IPS-NIHi7 (cell line): Measurements from ENCODE around the gene CKM.
"Not testable (repeated sequence)": the region's sequence is repeated elsewhere in the genome, so short reads cannot be mapped to it uniquely, and the experiment has no call there.

ENCODE experiments used
- DNase-seq: peaks from one replicate; pipeline ENCODE4 v3.0.0; 2012; ENCODE audit warnings: mixed read lengths; ENCODE audit errors: extremely low spot score

The CKM gene

GRCh38 chr19:45320997-45321775, 1.5 kb downstream of the CKM start:
- DNase-seq, result no peak

GRCh38 chr19:45315304-45315703, 7.4 kb downstream of the CKM start:
- DNase-seq, result no peak

- DNase-seq, result no peak
Observed at GRCh38 chr19:45314708-45315245, 7.9 kb downstream of the CKM start.

GRCh38 chr19:45312285-45312684, 10.4 kb downstream of the CKM start:
- not testable (repeated sequence) for DNase-seq

GRCh38 chr19:45311621-45312020, 11.1 kb downstream of the CKM start:
- no peak for DNase-seq

GRCh38 chr19:45309322-45309721, 13.4 kb downstream of the CKM start:
- DNase-seq, result not testable (repeated sequence)

- DNase-seq, result no peak
Observed at GRCh38 chr19:45307361-45307760, 15.3 kb downstream of the CKM start.

GRCh38 chr19:45306518-45307027, 16.1 kb downstream of the CKM start:
- peak; percentile 78 for DNase-seq

- DNase-seq, result no peak
Observed at GRCh38 chr19:45306040-45306439, 16.6 kb downstream of the CKM start.

GRCh38 chr19:45305421-45305820, 17.3 kb downstream of the CKM start:
- DNase-seq, result no peak

GRCh38 chr19:45305007-45305406, 17.7 kb downstream of the CKM start:
- DNase-seq, result no peak

- no peak for DNase-seq
Observed at GRCh38 chr19:45304141-45304926, 18.3 kb downstream of the CKM start.

GRCh38 chr19:45303269-45304060, 19.2 kb downstream of the CKM start:
- no peak for DNase-seq

GRCh38 chr19:45302416-45302815, 20.3 kb downstream of the CKM start:
- no peak for DNase-seq

- DNase-seq, result no peak
Observed at GRCh38 chr19:45299719-45300118, 23.0 kb downstream of the CKM start.

GRCh38 chr19:45298264-45298663, 24.4 kb downstream of the CKM start:
- DNase-seq, result no peak

GRCh38 chr19:45297674-45298073, 25.0 kb downstream of the CKM start:
- DNase-seq, result no peak

GRCh38 chr19:45296355-45296754, 26.3 kb downstream of the CKM start:
- no peak for DNase-seq

GRCh38 chr19:45295873-45296272, 26.8 kb downstream of the CKM start:
- DNase-seq, result no peak

GRCh38 chr19:45294291-45295029, 28.2 kb downstream of the CKM start:
- DNase-seq, result no peak

- no peak for DNase-seq
Observed at GRCh38 chr19:45293682-45294081, 29.0 kb downstream of the CKM start.
